Activated CD4-positive, alpha-beta T cell treated with anti-CD3 and anti-CD28 coated beads, Interleukin-2, amount 50 U/mL, for 4 hours (primary cell): ENCODE measurements around the gene MPO.

Experiments used
- DNase-seq, 2 experiments: peaks; one replicate each; pipeline ENCODE4 v3.0.0-alpha.2; 2020

The MPO gene

GRCh38 chr17:58306131-58306951, 25.6 kb upstream of the MPO start:
- no peak for DNase-seq

GRCh38 chr17:58305626-58306025, 24.9 kb upstream of the MPO start:
- no peak for DNase-seq

DNA sequence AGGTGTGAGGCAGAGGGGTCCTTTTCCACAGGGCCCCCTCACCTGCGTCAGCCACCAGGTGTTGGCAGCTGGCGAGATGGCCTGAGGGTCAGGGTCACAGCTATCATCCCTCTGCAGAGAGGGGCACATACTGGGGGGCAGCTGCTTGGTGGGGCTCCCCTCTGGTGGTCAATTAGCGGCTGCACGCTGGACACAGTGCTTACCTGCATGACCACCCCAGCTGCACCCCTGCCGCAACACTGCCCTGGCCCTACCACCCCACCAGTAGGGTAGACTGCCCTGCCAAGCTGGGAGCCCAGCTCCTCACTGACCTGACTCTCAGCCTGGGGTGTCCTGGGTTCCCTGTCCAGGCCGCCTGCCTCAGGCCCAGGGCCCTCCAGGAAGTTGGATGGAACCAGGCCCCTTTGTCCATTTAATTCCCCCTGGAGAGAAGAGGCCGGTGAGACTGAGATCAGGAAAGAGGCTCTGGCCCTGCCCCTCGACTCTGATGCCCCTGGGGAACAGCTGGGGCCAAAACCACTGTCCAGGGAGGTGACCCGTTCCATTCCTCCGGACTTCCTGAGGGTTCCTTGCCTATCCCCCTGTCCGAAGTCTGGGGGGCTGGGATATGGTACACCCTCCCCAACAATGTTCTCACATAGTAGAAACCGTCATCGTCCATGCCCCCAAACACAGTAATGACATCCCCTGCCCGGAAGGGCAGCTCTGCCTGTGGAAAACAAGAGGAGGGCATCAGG, 24.2 kb upstream of the MPO start:
- DNase-seq: no peak

DNA sequence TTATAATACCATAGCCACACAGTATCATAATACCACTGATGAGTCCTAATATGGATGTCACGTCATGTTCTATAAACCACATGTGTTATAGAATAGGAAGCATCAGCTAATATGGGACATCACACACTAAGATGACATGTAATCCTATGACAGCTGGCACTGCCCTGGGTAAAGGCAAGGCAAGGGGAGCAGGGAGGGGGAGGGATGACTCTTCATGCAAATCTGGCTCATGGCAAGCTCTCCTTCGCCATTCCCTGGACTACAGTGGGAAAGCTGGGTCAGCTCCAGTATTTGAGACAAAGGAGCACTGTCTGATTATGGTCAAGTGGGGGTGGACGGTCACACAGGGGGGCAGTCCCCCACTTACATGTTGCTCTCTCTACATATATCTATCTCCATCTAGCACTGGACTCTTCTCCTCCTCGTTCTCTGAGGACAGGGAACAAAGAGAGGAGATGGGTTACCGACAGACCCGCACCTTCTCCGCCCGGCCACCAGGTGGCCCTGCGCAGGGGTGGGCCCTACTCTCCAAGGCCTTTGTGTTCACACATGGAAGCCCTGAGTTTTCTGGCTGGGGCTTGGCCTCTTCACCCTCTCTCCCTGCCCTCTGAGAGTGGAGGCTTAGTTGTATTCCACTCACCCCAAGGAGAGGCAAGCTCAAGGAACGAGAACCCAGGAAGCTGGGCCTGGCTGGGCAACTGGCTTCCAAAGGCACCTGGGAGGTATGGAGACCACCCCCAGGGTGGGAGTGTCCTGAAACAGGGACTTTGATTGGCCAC, 23.4 kb upstream of the MPO start:
- peak; percentile 46 to 48 for DNase-seq

GRCh38 chr17:58302919-58303585, 22.3 kb upstream of the MPO start:
- no peak for DNase-seq

- DNase-seq: no peak
Observed at GRCh38 chr17:58302171-58302918, 21.6 kb upstream of the MPO start.

DNA sequence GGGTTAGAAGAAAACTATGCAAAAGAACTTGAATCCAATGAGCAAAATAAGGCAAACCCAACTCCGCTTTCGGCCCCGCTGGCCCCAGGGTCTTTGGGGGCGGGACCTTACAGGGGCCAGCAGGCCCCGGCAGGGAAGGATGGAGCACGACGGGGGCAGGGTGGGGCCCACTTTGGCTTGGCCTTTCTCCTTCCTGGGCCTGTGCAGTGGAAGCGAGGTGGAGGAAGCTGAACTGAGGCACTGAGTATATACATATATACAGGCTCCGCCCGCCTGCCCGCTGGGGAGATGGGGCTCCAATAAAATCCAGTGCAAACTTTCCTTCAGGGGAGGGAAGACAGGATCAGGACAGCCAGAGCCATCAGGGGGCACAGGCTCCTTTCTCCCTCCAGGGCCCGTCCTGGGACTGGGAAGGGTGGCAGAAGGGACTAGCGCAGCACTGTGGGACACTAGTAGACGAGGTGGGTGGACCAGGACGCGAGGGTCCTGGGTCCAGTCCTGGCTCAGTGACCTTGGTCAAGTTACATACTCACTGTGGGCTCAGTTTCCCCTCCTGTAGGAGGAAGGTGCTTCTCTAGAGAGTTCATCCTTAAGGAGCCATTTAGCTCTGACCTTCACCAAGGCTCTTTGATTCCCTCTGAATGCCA, 20.9 kb upstream of the MPO start:
- DNase-seq: no peak

DNA sequence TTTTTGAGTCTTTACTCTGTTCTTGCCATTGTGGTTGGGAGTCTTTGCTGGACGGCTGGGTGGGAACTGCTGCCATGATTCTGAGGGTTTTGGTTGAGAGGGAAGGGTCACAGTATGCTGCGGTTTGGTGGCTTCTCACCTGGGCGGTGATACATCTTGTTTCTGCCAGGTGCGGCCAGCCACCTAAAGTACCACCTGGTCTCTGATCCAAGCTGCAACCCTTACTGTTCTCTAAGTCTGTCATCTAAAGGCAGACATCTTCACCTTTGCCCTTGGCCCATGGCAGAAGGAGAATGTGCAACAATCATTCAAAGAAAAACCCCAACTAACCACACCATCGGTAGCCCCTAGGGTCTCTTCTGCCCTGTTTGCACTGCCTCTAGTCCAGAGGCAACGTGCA, 19.6 kb upstream of the MPO start:
- no peak for DNase-seq

DNA sequence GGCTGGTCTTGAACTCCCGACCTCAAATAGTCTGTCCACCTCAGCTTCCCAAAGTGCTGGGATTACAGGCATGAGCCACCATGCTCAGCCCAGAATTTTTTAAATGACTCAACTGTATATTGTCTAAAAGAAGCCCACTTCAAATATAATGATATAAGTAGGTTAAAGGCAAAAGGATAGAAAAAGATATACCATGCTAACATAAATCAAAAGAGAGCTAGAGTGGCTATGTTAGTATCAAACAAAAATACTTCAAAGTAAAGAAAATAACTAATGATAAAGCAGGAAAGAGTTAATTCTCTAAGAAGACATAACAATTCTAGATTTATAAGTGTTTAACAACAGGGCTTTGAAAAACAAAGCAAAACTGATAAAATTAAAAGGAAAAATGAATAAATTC, 13.3 kb upstream of the MPO start:
- DNase-seq: no peak

- no peak for DNase-seq
Observed at GRCh38 chr17:58291246-58291645, 10.5 kb upstream of the MPO start.

- no peak for DNase-seq
Observed at GRCh38 chr17:58289869-58290268, 9.1 kb upstream of the MPO start.

GRCh38 chr17:58285422-58285810, 4.7 kb upstream of the MPO start:
- no peak for DNase-seq

- no peak for DNase-seq
Observed at GRCh38 chr17:58284613-58285421, 4.1 kb upstream of the MPO start.

DNA sequence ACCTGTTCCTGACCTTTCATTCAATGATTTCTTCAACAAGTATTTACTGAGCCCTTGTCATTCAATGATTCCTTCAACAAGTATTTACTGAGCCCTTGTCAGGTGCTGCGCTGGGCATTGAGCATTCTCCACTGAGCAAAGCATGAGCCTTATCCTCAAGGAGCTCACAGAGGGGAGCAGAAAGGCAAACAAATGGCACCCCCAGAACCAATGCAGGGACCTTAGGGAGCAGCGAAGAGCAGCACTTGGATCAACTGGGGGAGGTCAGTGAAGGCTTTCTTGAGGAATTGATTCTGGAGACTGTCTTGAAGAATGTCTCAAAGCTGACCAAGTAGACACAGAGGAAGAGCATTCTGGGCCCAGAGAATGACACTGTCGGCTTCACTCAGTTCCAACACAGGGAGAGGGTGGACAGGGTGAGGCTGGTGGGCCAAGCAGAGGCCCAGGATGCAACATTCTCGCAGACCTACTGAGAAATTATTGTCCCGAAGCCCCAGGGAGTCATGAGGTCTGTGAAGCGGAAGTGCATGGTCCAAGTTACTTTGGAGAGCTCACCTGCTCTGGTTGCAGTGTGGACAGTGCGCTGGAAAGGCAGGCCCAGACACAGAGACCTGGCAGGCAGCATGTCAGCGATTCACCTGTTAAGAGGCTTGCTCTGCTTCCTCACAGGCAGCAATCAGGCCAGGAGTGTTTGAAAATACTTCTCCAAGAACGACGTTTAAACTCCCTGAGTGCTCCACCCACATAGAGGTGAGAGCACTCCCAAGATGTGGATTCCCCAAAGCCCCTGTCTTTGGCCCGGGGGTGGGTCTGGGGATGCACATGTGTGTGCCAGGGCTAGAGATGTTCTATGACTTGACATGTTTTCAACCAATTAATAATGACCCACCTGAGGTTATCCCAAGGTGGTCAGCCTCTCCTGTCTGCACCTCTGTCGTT, 3.2 kb upstream of the MPO start:
- DNase-seq: no peak

GRCh38 chr17:58282442-58282841, 1.7 kb upstream of the MPO start:
- no peak for DNase-seq

GRCh38 chr17:58281511-58282011, 826 bp upstream of the MPO start:
- DNase-seq: no peak

DNA sequence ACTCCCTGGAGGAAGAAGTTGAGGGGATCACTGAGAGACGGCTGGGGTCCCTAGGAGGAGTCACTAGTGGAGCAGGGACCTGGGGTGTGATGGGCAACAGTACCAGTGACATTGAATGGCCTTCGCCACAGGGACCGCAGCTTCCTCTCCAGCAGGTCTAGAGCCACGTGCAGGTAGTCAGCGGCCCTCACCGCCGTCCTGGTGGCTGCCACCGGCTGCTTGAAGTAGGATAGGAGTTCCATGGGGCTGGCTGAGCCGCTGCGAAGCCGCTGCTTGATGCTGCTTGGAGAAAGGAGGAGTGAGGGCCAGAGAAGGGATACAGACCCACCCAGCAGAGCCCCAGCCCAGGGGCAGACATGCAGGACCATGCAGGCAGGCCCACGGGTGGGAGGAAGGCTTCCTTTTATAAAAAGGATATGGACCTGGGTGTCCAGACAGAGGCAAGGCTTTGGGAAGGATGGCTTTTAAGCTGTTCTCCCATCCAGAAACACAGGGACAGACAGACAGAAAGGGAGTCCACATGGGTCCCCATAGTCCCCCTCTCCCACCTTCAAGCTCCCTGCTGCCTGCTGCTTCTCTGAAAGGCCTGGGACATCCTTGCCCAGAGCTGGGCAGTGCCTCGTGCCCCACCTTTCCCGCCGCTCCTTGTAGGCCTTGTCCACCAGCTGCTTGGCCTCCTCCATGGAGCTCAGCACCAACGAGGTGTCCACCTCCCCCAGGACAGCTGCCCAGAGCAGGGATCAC, 827 bp downstream of the MPO start:
- DNase-seq: no peak

GRCh38 chr17:58279016-58279711, 1.6 kb downstream of the MPO start:
- no peak for DNase-seq
